DMS53 treated with DMSO at 0.1 percent for 48 hours (cell line): ENCODE measurements around the gene HEXB.
"Not testable (repeated sequence)": the region's sequence is repeated elsewhere in the genome, so short reads cannot be mapped to it uniquely, and the experiment has no call there.

ENCODE experiments used
- DNase-seq: peaks from one replicate; lab custom pipeline; 2025; ENCODE audit not compliant: unreplicated experiment; lab: John Stamatoyannopoulos, UW

The HEXB gene

GRCh38 chr5:74725331-74725730 is 40.3 kb downstream of the HEXB start:
- DNase-seq = no peak

GRCh38 chr5:74736759-74737158 is 51.7 kb downstream of the HEXB start:
- DNase-seq = no peak

GRCh38 chr5:74738406-74738805 is 53.4 kb downstream of the HEXB start:
- DNase-seq = no peak

GRCh38 chr5:74748742-74749141 is 63.7 kb downstream of the HEXB start:
- DNase-seq = not testable (repeated sequence)

- DNase-seq = no peak
Measured at GRCh38 chr5:74761241-74761640, 76.2 kb downstream of the HEXB start.

- DNase-seq = peak; percentile 8
Measured at GRCh38 chr5:74762599-74762998, 77.6 kb downstream of the HEXB start.

GRCh38 chr5:74763504-74763903 is 78.5 kb downstream of the HEXB start:
- DNase-seq = no peak

GRCh38 chr5:74765201-74765600 is 80.2 kb downstream of the HEXB start:
- no peak for DNase-seq

GRCh38 chr5:74765929-74766328 is 80.9 kb downstream of the HEXB start:
- DNase-seq = no peak

GRCh38 chr5:74766418-74766848 is 81.4 kb downstream of the HEXB start:
- DNase-seq = peak; percentile 44

GRCh38 chr5:74766849-74767578 is 82.0 kb downstream of the HEXB start, which contains the start of the genes GFM2 and NSA2:
TSS of gene GFM2 (minus strand) at chr5:74767117. CDS start at chr5:74763742, 3,375 bp downstream.
TSS of gene NSA2 (plus strand) at chr5:74767249. CDS start at chr5:74767361, 112 bp downstream.
- peak; percentile 84 for DNase-seq

GRCh38 chr5:74767579-74767913 is 82.5 kb downstream of the HEXB start:
- peak; percentile 7 for DNase-seq
